Measurements from ENCODE around the gene SLC44A3. TPM values are rescaled to one million over a fixed set of nuclear protein-coding genes. Genes with fewer than 3 reads are reported as not detected.

The SLC44A3 gene
- total RNA-seq, 1 donor from 2014 or later = 19.5 TPM

DNA sequence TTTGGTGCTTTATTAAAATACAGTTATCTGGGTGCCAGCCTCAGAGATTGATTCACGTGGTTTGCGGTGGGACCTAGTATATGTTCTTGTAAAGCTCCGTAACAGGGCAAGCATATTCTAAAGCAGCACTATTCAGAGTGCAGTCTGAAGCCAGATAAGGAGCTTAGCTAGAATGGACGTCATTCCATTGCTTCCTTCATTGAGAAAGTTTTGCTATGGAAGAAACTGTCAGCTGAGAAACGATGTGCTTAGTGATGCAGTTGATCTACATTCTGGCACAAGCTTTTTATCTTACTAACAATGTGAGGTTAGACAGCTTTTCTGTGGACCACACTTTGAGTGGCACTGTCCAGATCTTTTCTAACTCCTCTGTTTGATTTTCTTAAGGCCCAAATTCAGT, 26.2 kb downstream of the SLC44A3 start:
- TF ChIP-seq CTCF (conservative IDR thresholded peaks at IDR 0.05) = no peak
- Mint-ChIP-seq H3K9me3 (no peaks in the 10 kb centered on the region), H3K27me3 (no peaks in the 10 kb centered on the region), H3K36me3 (peaks cover 23% of the 10 kb centered on the region), H3K4me3 (no peak overlapping the region), H3K4me1 (ENCODE audit: unreplicated experiment) (peaks cover 13% of the 10 kb centered on the region), H3K27ac (no peak overlapping the region)
- DNase-seq (ENCODE audit: extremely low spot score, unreplicated experiment) = no peak

- no peak for TF ChIP-seq CTCF (conservative IDR thresholded peaks at IDR 0.05)
- Mint-ChIP-seq H3K4me3 (no peak overlapping the region), H3K27ac (no peak overlapping the region), H3K36me3 (peaks cover 9% of the 10 kb centered on the region), H3K27me3 (no peaks in the 10 kb centered on the region), H3K4me1 (ENCODE audit: unreplicated experiment) (peaks cover 9% of the 10 kb centered on the region), H3K9me3 (no peaks in the 10 kb centered on the region)
- DNase-seq (ENCODE audit: extremely low spot score, unreplicated experiment) = no peak
Observed at GRCh38 chr1:94851571-94851970, 31.4 kb downstream of the SLC44A3 start.

DNA sequence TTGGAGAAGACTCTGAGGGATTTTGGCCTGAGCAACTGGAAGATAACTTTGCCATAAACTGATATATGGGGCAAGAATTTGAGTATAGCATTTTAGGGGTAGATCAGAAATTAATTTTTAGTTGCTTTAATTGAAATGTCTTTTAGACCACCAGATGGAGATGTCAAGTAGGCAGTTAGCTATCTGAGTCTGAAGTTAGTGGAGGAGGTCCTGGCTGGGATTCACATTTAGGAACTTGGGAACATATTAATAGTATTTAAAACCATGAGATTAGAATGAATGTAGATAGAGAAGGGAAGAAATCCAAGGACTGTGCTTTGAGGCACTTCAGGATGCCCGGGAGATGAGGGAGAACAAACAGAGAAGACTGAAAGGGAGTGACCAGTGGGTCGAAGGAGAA, 32.6 kb downstream of the SLC44A3 start:
- H3K36me3 Mint-ChIP-seq = peaks cover 6% of the 10 kb centered on the region
- H3K4me1 Mint-ChIP-seq (ENCODE audit: unreplicated experiment) = peaks cover 5% of the 10 kb centered on the region
- H3K9me3 Mint-ChIP-seq = no peaks in the 10 kb centered on the region
- no peaks in the 10 kb centered on the region for H3K27me3 Mint-ChIP-seq
- no peak for TF ChIP-seq CTCF (conservative IDR thresholded peaks at IDR 0.05)
- H3K4me3 Mint-ChIP-seq = no peak overlapping the region
- H3K27ac Mint-ChIP-seq = no peak overlapping the region
- no peak for DNase-seq (ENCODE audit: extremely low spot score, unreplicated experiment)

DNA sequence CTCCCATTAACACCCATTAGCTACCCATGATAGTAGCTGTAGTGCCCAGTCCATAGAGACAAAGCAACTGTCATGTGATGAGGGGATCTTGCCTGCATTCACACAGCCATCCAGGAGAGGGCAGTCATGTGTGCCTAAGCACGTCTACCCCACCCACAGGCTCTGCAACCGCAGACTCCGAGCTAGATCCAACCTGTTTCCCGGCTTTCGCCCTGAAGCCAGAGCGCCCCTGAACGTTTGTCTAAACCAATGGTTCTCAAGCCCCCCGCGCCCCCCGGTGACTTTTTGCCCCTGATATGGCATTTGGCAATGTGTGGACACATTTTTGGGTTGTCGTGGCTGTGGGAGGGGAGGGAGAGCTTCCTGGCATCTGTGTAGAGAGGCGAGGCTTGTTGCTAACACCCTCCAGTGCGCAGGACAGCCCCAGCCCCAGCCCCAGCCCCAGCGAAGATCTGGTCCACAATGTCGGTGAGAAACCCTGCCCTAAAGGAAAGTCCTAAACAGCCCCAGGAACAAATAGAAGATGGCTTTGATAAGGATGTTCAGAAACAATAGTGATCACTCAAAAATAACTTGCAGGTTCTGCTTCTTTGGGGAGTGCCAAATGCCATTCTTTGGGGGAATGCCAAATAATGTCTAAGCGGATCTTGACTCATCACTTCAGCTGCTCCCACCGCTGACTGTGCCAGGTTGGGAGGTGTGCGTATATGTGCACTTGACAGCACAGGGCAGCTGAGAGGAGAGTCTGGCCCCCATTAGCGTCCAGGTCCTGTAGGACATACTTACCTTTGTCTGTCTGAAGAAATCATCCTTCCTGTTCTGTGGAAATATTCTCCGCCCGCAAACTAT, 34.5 kb downstream of the SLC44A3 start:
- peaks cover 4% of the 10 kb centered on the region for H3K4me1 Mint-ChIP-seq (ENCODE audit: unreplicated experiment)
- TF ChIP-seq CTCF (conservative IDR thresholded peaks at IDR 0.05) = peak; percentile 91
- DNase-seq (ENCODE audit: extremely low spot score, unreplicated experiment) = peak; percentile 82

GRCh38 chr1:94855307-94855700, 35.1 kb downstream of the SLC44A3 start:
- Mint-ChIP-seq H3K4me3 (no peak overlapping the region), H3K27me3 (no peaks in the 10 kb centered on the region), H3K36me3 (no peaks in the 10 kb centered on the region), H3K27ac (no peak overlapping the region), H3K4me1 (ENCODE audit: unreplicated experiment) (peaks cover 10% of the 10 kb centered on the region), H3K9me3 (no peaks in the 10 kb centered on the region)
- DNase-seq (ENCODE audit: extremely low spot score, unreplicated experiment) = no peak
- TF ChIP-seq CTCF (conservative IDR thresholded peaks at IDR 0.05) = no peak

More for the DNA sequence above, 34.5 kb downstream of the SLC44A3 start:
- no peaks in the 10 kb centered on the region for H3K27me3 Mint-ChIP-seq
- H3K4me3 Mint-ChIP-seq = no peak overlapping the region
- no peaks in the 10 kb centered on the region for H3K9me3 Mint-ChIP-seq
- no peak overlapping the region for H3K27ac Mint-ChIP-seq
- no peaks in the 10 kb centered on the region for H3K36me3 Mint-ChIP-seq

Data from type B pancreatic cell (in vitro differentiated cells).